GM12872 (cell line): Measurements from ENCODE around the gene FCRLB.

Experiments
- TF ChIP-seq, protein P1 (sequence below): IDR thresholded peaks from 3 replicates; pipeline ENCODE4 v1.5.1; 2011; ENCODE audit warnings: low read depth, mild to moderate bottlenecking, low read length, moderate library complexity; ENCODE audit not compliant: insufficient read depth

Gene FCRLB, protein sequence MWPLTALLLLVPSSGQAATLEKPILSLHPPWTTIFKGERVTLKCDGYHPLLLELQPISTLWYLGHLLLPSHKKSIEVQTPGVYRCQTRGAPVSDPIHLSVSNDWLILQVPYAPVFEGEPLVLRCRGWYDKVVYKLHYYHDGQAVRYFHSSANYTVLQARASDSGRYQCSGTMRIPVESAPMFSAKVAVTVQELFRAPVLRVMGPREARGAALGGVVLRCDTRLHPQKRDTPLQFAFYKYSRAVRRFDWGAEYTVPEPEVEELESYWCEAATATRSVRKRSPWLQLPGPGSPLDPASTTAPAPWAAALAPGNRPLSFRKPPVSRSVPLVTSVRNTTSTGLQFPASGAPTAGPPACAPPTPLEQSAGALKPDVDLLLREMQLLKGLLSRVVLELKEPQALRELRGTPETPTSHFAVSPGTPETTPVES

DNA sequence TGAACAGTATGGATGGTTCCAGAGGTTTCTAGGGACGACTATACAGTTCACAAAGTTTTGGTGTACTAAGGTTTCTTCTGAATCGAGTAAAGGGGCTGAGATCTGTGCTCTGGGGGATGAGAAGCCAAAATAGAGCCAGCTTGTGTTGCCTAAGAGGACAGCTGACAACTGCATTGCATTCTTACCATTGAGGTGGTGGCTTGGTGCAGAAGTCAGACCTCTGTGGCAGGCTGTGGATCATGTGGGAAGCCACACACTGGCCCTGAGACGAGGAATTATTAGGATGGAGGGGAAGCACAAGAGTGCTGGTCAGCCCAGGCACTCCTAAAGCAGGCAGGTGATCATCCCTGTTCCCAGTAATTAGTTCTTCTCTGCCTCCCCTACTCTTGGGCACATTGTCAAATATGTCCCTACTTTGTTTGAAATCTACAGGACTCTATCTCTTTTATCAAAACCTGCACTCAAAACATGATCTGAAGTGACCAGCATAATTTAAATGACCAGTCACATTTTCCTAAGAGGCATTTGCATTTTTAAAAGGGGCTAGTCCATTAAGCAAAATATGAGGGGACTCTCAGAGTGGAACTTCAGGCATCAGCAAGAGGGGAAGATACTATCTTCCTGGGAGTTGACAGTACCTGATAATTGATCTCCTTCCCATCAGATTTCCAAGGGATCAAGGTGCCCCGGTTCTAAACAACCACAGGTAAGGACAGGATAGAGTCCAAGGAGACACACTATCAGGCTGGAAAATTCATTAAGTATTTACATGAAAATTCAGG lies at the start of gene FCRLB:
TSS of gene FCRLB (plus strand) at position 589 of the 782 bp plus-strand sequence. CDS start 1,129 bp downstream, outside the sequence.
- TF ChIP-seq, protein P1, sequence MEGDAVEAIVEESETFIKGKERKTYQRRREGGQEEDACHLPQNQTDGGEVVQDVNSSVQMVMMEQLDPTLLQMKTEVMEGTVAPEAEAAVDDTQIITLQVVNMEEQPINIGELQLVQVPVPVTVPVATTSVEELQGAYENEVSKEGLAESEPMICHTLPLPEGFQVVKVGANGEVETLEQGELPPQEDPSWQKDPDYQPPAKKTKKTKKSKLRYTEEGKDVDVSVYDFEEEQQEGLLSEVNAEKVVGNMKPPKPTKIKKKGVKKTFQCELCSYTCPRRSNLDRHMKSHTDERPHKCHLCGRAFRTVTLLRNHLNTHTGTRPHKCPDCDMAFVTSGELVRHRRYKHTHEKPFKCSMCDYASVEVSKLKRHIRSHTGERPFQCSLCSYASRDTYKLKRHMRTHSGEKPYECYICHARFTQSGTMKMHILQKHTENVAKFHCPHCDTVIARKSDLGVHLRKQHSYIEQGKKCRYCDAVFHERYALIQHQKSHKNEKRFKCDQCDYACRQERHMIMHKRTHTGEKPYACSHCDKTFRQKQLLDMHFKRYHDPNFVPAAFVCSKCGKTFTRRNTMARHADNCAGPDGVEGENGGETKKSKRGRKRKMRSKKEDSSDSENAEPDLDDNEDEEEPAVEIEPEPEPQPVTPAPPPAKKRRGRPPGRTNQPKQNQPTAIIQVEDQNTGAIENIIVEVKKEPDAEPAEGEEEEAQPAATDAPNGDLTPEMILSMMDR = no peak

DNA sequence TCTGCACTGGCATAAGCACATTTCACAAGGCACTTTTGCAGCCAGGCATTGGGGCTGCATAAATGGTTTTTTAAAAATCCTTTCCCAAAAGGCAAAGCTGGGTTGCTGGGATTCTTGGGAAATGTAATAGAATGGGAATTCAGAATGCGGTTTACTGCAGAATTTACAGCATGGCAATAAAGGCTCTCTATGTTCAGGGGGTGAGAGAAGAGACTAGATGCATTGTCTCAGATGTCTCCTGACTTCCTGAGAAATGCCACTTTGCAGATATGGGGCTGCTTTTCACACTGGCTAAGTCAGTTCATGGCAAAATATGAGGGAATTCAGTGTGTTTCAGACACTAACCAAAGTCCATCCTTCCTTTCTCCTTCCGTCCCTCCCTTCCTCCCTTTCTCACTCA lies 44.9 kb upstream of the FCRLB start:
- TF ChIP-seq, protein P1 = no peak

DNA sequence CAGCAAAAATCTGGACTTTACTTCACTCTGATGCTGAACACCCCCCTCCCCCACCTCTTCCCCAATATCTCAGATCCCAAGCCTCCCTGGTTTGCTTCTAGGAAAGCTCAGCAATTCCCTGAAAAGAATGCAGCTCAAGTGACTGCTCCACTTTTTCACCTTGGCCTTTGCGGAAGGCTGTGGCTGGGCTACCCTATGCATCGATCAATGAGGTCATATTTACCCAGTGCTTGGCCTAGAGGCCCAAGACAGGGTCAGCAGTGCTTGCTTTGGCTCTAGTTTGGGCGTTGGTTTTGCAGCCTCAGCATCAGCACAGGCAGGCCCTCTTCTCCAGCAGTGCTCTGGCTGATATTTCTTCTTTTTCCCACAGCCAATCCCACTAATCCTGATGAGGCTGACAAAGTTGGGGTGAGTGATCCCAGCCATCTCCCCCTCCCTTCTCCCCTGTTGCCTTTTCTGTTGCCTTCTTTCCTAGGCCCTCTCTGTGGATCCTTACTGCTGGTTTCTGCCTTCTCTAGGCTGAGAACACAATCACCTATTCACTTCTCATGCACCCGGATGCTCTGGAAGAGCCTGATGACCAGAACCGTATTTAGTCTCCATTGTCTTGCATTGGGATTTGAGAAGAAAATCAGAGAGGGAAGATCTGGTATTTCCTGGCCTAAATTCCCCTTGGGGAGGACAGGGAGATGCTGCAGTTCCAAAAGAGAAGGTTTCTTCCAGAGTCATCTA lies 44.2 kb upstream of the FCRLB start:
- TF ChIP-seq, protein P1 = no peak

DNA sequence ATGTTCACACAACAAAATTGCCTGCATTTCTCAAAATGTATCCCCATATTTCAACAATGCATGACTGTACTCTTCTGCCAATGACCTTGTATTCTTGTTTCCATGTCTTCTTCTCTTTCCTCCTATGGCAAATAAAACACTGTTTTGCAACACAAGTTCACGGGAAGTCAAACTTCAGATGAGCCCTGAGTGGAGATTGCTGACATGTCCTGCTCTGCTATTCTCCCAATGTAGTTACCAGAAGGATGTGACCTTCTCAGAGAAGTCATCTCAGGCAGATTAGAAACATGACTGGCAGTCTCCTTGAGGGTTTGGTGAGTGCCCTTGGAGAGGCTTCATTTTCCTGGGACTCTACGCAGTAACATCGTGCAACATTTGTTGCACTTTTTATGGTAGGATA lies 42.8 kb upstream of the FCRLB start:
- TF ChIP-seq, protein P1 = no peak

DNA sequence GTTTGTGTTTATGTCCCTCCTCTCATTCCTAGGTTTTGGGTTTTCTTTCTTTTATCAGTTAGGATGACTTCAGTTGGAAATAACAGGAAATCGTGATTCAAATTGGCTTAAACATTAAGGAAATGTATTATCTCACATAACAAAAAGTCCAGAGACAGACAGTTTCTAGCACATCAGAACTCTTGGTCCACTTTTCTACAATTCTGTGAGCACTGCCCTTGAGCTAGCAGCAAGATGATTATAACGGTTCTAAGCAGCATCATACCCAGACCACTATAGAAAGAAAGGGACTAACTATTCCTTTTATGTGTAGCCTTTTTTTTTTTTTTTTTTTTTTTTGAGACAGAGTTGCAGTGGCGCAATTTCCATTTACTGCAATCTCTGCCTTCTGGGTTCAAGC lies 39.5 kb upstream of the FCRLB start:
- TF ChIP-seq, protein P1 = no peak

DNA sequence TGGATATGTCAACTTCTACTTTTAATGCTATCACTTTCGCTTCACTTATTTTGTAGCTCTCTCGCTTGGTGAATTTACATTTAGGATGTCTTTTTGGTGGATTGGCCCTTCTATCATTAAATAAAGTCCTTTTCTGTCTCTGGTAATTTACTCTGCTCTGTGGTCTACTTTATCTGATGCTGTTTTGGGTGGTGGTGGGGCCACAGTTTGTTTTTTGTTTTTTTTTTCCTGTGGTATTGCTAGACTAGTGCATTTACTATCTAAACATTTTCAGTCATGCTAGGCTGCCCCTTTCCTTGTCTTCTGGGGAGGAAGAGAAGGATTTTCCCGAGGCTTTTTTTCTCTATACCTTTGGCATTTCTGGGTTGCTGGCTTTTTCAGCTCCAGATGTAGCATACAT lies 32.4 kb upstream of the FCRLB start:
- TF ChIP-seq, protein P1 = no peak

DNA sequence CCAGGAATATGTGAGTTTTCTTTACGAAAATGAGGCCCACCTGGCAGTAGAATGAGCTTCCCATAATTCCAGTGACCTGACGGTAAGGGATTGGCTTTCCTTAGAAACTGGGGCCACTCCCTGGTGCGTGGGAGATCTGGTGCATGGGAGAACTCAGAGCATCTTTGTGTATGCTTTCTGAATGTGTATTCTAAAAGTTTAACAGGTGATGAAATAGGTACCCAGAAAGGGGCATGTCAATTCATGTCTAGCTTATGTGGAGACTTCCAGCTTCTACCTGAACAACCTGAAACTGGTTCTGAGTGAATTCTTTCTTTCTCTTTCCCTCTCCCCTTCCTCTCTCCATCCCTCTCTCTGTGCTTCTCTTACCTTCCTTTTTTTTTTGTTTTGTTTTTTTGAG lies 29.5 kb upstream of the FCRLB start:
- TF ChIP-seq, protein P1 = no peak
